Activated T-cell treated with anti-CD3 and anti-CD28 coated beads, Interleukin-2, amount 50 U/mL, for 4 hours (primary cell): ENCODE results near the gene OR2M2. TPM values are rescaled to one million over a fixed set of nuclear protein-coding genes. Genes with fewer than 3 reads are reported as not detected.

Experiments
- ATAC-seq, 2 donors: fragments of 200-7000 bp; cut with Tn5 transposase; one replicate each; pipeline ENCODE4 v1.10.0; 2021
- DNase-seq: peaks from one replicate; pipeline ENCODE4 v3.0.0-alpha.2; 2020
- H3K27me3 Mint-ChIP-seq: one replicate; pipeline ENCODE4 v1.8.0; 2021; ENCODE audit warnings: low read depth, mixed read lengths
- H3K36me3 Mint-ChIP-seq: one replicate; pipeline ENCODE4 v1.8.0; 2022; ENCODE audit warnings: mixed read lengths; ENCODE audit not compliant: insufficient read depth
- H3K4me1 Mint-ChIP-seq: one replicate; pipeline ENCODE4 v1.8.0; 2021; ENCODE audit warnings: low read depth, mixed read lengths
- H3K4me3 Mint-ChIP-seq: one replicate; pipeline ENCODE4 v1.8.0; 2021; ENCODE audit warnings: mild to moderate bottlenecking, moderate library complexity, mixed read lengths
- H3K9me3 Mint-ChIP-seq: one replicate; pipeline ENCODE4 v1.8.0; 2021; ENCODE audit warnings: mixed read lengths
- total RNA-seq, 3 donors: library from RNA; stranded (reverse); gene quantifications; one replicate each; pipeline ENCODE4 v1.2.1, GENCODE V29; 2021

OR2M2 gene
- total RNA-seq, 3 donors from 2014 or later = not detected

DNA sequence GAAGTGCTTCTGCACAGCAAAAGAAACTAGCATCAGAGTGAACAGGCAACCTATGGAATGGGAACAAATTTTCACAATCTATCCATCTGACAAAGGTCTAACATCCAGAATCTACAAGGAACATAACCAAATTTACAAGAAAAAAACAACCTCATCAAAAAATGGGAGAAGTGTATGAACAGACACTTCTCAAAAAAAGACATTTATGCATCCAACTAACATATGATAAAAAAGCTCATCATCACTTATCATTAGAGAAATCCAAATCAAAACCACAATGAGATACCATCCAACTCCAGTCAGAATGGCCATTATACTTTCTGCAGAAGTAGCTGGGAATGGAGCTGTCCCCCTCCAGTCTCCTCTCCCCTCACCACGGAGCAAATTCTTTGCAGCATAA lies 19.5 kb downstream of the OR2M2 start:
- ATAC-seq = no peak

GRCh38 chr1:248196965-248197364 lies 22.3 kb downstream of the OR2M2 start, which contains the start of gene OR2M3:
Gene OR2M3 (plus strand): TSS chr1:248197265. CDS start chr1:248203068, 5,803 bp downstream.
- DNase-seq (no peak), ATAC-seq (no peak)
- no peaks in the 10 kb centered on the region for H3K36me3 Mint-ChIP-seq
- H3K27me3 Mint-ChIP-seq = no peaks in the 10 kb centered on the region
- H3K9me3 Mint-ChIP-seq = peaks cover 5% of the 10 kb centered on the region
- H3K4me1 Mint-ChIP-seq = no peaks in the 10 kb centered on the region
- H3K4me3 Mint-ChIP-seq = no peak within 1 kb of the TSS

More for the DNA sequence above, 19.5 kb downstream of the OR2M2 start:
- Mint-ChIP-seq H3K4me3 (no peak overlapping the region), H3K9me3 (peaks cover 12% of the 10 kb centered on the region), H3K4me1 (no peaks in the 10 kb centered on the region), H3K36me3 (no peaks in the 10 kb centered on the region), H3K27me3 (no peaks in the 10 kb centered on the region)
- DNase-seq = no peak

DNA sequence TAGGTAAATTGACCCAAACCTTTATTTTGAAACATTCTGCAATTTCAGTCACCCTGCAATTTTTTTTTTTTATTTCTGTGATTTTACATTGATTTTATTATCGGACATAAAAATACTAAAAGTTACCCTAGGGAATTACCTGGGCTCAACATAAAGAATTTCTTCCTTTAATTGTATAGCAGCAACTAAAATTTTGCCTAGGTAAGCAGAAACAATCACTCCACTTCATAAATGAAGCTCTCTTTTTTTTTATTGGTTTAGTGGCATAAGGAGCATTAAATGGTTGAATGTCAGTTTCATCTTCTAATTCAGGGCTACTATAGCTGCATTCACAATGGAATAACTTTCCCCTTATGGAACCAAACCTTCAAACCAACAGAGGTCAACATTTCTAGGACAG lies 41.3 kb downstream of the OR2M2 start:
- H3K9me3 Mint-ChIP-seq = peaks cover 11% of the 10 kb centered on the region
- DNase-seq (no peak), ATAC-seq (no peak)
- H3K4me1 Mint-ChIP-seq = no peaks in the 10 kb centered on the region
- no peak overlapping the region for H3K4me3 Mint-ChIP-seq
- H3K36me3 Mint-ChIP-seq = no peaks in the 10 kb centered on the region
- H3K27me3 Mint-ChIP-seq = peaks cover 4% of the 10 kb centered on the region

GRCh38 chr1:248225537-248225936 lies 50.9 kb downstream of the OR2M2 start:
- Mint-ChIP-seq H3K9me3 (peaks cover 5% of the 10 kb centered on the region), H3K4me1 (no peaks in the 10 kb centered on the region), H3K36me3 (no peaks in the 10 kb centered on the region), H3K4me3 (no peak overlapping the region), H3K27me3 (no peaks in the 10 kb centered on the region)
- ATAC-seq = no peak
- DNase-seq = no peak

DNA sequence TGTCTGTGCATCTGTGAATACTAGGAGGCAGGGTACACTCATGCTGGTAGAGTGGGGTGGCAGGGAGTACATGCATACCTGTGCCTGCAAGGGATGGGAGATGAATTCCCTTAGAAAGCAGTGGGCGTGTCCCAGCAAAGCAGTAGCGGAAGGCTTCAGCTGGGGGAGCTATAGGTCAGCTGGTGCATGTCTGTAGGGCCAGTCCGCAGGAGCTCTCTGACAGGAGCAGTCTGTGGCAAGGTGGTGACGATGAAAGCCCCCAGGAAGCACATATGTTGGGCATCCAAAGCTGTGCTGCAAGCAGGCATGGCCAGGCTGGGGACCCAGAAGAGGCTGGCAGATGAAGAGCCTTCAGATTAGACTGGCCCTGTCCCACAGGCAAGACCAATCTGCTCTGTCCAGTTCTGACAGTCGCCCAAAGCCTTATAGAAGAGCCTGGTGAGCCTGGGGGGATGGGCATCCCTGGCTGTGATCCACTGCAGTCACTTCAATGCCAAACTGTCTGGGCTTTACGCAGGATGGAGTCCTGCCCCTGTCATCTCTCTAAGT lies 54.8 kb downstream of the OR2M2 start:
- H3K27me3 Mint-ChIP-seq = peaks cover 2% of the 10 kb centered on the region
- H3K36me3 Mint-ChIP-seq = no peaks in the 10 kb centered on the region
- DNase-seq (no peak), ATAC-seq (no peak)
- no peaks in the 10 kb centered on the region for H3K4me1 Mint-ChIP-seq
- no peak overlapping the region for H3K4me3 Mint-ChIP-seq
- H3K9me3 Mint-ChIP-seq = peaks cover 5% of the 10 kb centered on the region

Other genes with a start within 250 kb of the OR2M2 start
- gene OR2AJ1, start 249.9 kb upstream of the OR2M2 start, total RNA-seq = not detected
- gene OR2L8, start 226.0 kb upstream of the OR2M2 start, total RNA-seq = not detected
- not detected for gene OR2AK2, start 209.6 kb upstream of the OR2M2 start, total RNA-seq
- not detected for gene OR2L5, start 161.2 kb upstream of the OR2M2 start, total RNA-seq
- under 1 TPM in 1 of 3 donors, not detected in 2; 0.05 TPM for gene OR2L2, start 144.8 kb upstream of the OR2M2 start, total RNA-seq
- gene OR2L3, start 128.0 kb upstream of the OR2M2 start, total RNA-seq = not detected
- gene OR2L13, start 79.6 kb upstream of the OR2M2 start, total RNA-seq = not detected
- gene OR2M5, start 29.7 kb upstream of the OR2M2 start, total RNA-seq = not detected
- gene OR2M3, start 22.4 kb downstream of the OR2M2 start, total RNA-seq = not detected
- not detected for gene OR2M4, start 56.6 kb downstream of the OR2M2 start, total RNA-seq
- gene OR2T33, start 103.2 kb downstream of the OR2M2 start, total RNA-seq = not detected
- not detected for gene OR2T12, start 128.6 kb downstream of the OR2M2 start, total RNA-seq
- gene OR2M7, start 149.7 kb downstream of the OR2M2 start, total RNA-seq = not detected
- not detected for gene OR14C36, start 174.0 kb downstream of the OR2M2 start, total RNA-seq
- not detected for gene OR2T4, start 186.8 kb downstream of the OR2M2 start, total RNA-seq
- gene OR2T6, start 200.9 kb downstream of the OR2M2 start, total RNA-seq = not detected
- gene OR2T1, start 228.2 kb downstream of the OR2M2 start, total RNA-seq = not detected